HepG2 (cell line): ENCODE measurements around the gene FRMD5. TPM values are rescaled to one million over a fixed set of nuclear protein-coding genes. Genes with fewer than 3 reads are reported as not detected.

Experiments
- ATAC-seq: fragments of 200-7000 bp; cut with Tn5 transposase; 3 replicates; pipeline ENCODE4 v1.9.1; 2020; ENCODE audit warnings: mild to moderate bottlenecking, moderate library complexity
- BruUV-seq: library from RNA; stranded (reverse); fragments of 400-500 nt; replicated peaks from 2 replicates; lab custom pipeline; 2021; lab: Mats Ljungman, UMichigan
- CTCF ChIA-PET: fragments of 300-600 bp; formaldehyde crosslinking; extraction: SDS; loops from one replicate; lab custom pipeline; 2021; ENCODE audit warnings: low total read pairs, inconsistent platforms, low intra/inter-chr PET ratio; lab: Yijun Ruan, JAX
- POLR2A ChIA-PET: fragments of 350-600 bp; sonication (Branson Sonifier 250); formaldehyde crosslinking; loops from one replicate; lab custom pipeline; 2020; ENCODE audit warnings: antibody characterized with exemption, inconsistent platforms; lab: Yijun Ruan, JAX
- DNase-seq: peaks from one replicate; pipeline ENCODE4 v3.0.0-alpha.2; 2015; ENCODE audit warnings: low spot score
- FAIRE-seq: peaks from 3 replicates; lab custom pipeline; 2011; peaks lifted over from hg19 to GRCh38; lab: Jason Lieb, UNC
- H2AFZ ChIP-seq: one replicate; pipeline ENCODE4 v1.6.1; 2011; ENCODE audit warnings: low read length, inconsistent platforms
- H3K27ac ChIP-seq: fragments of 300-600 bp; 3 replicates; pipeline ENCODE4 v1.8.0; 2011; ENCODE audit warnings: mixed run types, mild to moderate bottlenecking, mixed read lengths, low read length, inconsistent platforms; ENCODE audit not compliant: insufficient read depth; ENCODE audit errors: extremely low read length
- H3K27me3 ChIP-seq, 2 experiments: fragments of 200-600 bp in 1 of 2; 2 replicates in 1 of 2; 3 replicates in 1 of 2; pipeline versions ENCODE4 v1.6.0 to v1.8.0; 2011; ENCODE audit warnings: low read length in 2 of 2, mild to moderate bottlenecking in 2 of 2, moderate library complexity in 2 of 2, inconsistent platforms in 1 of 2; ENCODE audit not compliant: insufficient read depth in 2 of 2, control insufficient read depth in 1 of 2
- H3K36me3 ChIP-seq, 2 experiments: fragments of 200-600 bp in 1 of 2; replicated peaks in 1 of 2; 2 replicates in 1 of 2; 3 replicates in 1 of 2; pipeline versions ENCODE4 v1.5.1 to v1.8.0; 2011; ENCODE audit warnings: low read length in 2 of 2, inconsistent platforms in 1 of 2; ENCODE audit not compliant: insufficient read depth in 2 of 2, control insufficient read depth in 1 of 2
- H3K4me1 ChIP-seq: 2 replicates; pipeline ENCODE4 v1.5.1; 2012; ENCODE audit warnings: low read length, inconsistent platforms; ENCODE audit not compliant: insufficient read depth
- H3K4me2 ChIP-seq: 2 replicates; pipeline ENCODE4 v1.6.0; 2011; ENCODE audit warnings: low read depth, low read length, inconsistent platforms
- H3K4me3 ChIP-seq, 3 experiments: fragments of 200-600 bp in 1 of 3; sonication (generic), shearing (Covaris generic) in 1 of 3; replicated peaks in 1 of 3; 2 replicates each; pipeline ENCODE4 v1.5.1; 2011 to 2016; ENCODE audit warnings: low read length in 3 of 3, inconsistent platforms in 2 of 3, low read depth in 2 of 3, mild to moderate bottlenecking in 2 of 3, control low read depth in 1 of 3, mixed read lengths in 1 of 3; ENCODE audit not compliant: insufficient read depth in 1 of 3
- H3K79me2 ChIP-seq: one replicate; pipeline ENCODE4 v1.6.1; 2011; ENCODE audit warnings: low read length, inconsistent platforms; ENCODE audit not compliant: insufficient read depth
- H3K9ac ChIP-seq: 2 replicates; pipeline ENCODE4 v1.6.0; 2011; ENCODE audit warnings: mild to moderate bottlenecking, low read depth, low read length, inconsistent platforms; ENCODE audit not compliant: insufficient read depth
- H3K9me3 ChIP-seq: 2 replicates; pipeline ENCODE4 v1.5.1; 2012; ENCODE audit warnings: mild to moderate bottlenecking, low read length
- H4K20me1 ChIP-seq: 2 replicates; pipeline ENCODE4 v1.6.0; 2011; ENCODE audit warnings: inconsistent platforms, mild to moderate bottlenecking, low read length, moderate library complexity; ENCODE audit not compliant: insufficient read depth
- DRAP1 ChIP-seq: IDR thresholded peaks from 2 replicates; pipeline ENCODE4 v1.6.1; 2016; ENCODE audit warnings: missing genetic modification reagents, missing compliant biosample characterization
- HBP1 ChIP-seq: IDR thresholded peaks from 2 replicates; pipeline ENCODE4 v1.6.1; 2016; ENCODE audit warnings: low read depth, control low read depth
- HMG20B ChIP-seq: conservative IDR thresholded peaks from 2 replicates; pipeline ENCODE4 v1.6.1; 2016; ENCODE audit warnings: missing genetic modification reagents, missing compliant biosample characterization
- NFIC ChIP-seq: IDR thresholded peaks from 2 replicates; pipeline ENCODE4 v1.6.1; 2012; ENCODE audit warnings: mild to moderate bottlenecking, low read length, inconsistent platforms
- NFYC ChIP-seq: IDR thresholded peaks from 2 replicates; pipeline ENCODE4 v1.6.1; 2016; ENCODE audit warnings: missing genetic modification reagents, missing compliant biosample characterization
- SCMH1 ChIP-seq: sonication (generic); formaldehyde crosslinking; IDR thresholded peaks from 2 replicates; pipeline ENCODE4 v1.9.0; 2021; ENCODE audit warnings: missing genetic modification reagents, mild to moderate bottlenecking, borderline replicate concordance
- THAP7 ChIP-seq: sonication (generic); formaldehyde crosslinking; IDR thresholded peaks from 2 replicates; pipeline ENCODE4 v1.8.1; 2023; ENCODE audit warnings: mild to moderate bottlenecking, missing genetic modification reagents
- ZC3H4 ChIP-seq: sonication (generic); formaldehyde crosslinking; IDR thresholded peaks from 2 replicates; pipeline ENCODE4 v1.4.0; 2020; ENCODE audit warnings: missing genetic modification reagents, borderline replicate concordance
- ZNF101 ChIP-seq: sonication (generic); formaldehyde crosslinking; IDR thresholded peaks from 2 replicates; pipeline ENCODE4 v1.4.0; 2020; ENCODE audit warnings: mild to moderate bottlenecking, low read depth, missing genetic modification reagents, borderline replicate concordance
- ZNF205 ChIP-seq: IDR thresholded peaks from 2 replicates; pipeline ENCODE4 v1.6.1; 2018; ENCODE audit warnings: missing biosample characterization, missing genetic modification reagents
- ZNF232 ChIP-seq: sonication (generic); formaldehyde crosslinking; IDR thresholded peaks from 2 replicates; pipeline ENCODE4 v1.4.0; 2020; ENCODE audit warnings: missing genetic modification reagents, borderline replicate concordance
- ZNF34 ChIP-seq: sonication (generic); formaldehyde crosslinking; IDR thresholded peaks from 2 replicates; pipeline ENCODE4 v1.4.0; 2020; ENCODE audit warnings: mild to moderate bottlenecking, missing genetic modification reagents, borderline replicate concordance
- ZNF562 ChIP-seq: sonication (generic); formaldehyde crosslinking; IDR thresholded peaks from 2 replicates; pipeline ENCODE4 v1.8.0; 2022; ENCODE audit warnings: missing genetic modification reagents, borderline replicate concordance
- ZNF652 ChIP-seq: IDR thresholded peaks from 2 replicates; pipeline ENCODE4 v1.6.1; 2016; ENCODE audit warnings: low read depth, borderline replicate concordance
- ZNF768 ChIP-seq: sonication (generic); formaldehyde crosslinking; IDR thresholded peaks from 2 replicates; pipeline ENCODE4 v1.4.0; 2020; ENCODE audit warnings: missing genetic modification reagents
- ZNF773 ChIP-seq: sonication (generic); formaldehyde crosslinking; IDR thresholded peaks from 2 replicates; pipeline ENCODE4 v1.4.0; 2020; ENCODE audit warnings: missing genetic modification reagents, borderline replicate concordance
- ZNF781 ChIP-seq: sonication (generic); formaldehyde crosslinking; IDR thresholded peaks from 2 replicates; pipeline ENCODE4 v1.5.1; 2020; ENCODE audit warnings: borderline replicate concordance, mild to moderate bottlenecking, missing genetic modification reagents; ENCODE audit errors: not compliant biosample characterization
- ZNF782 ChIP-seq: sonication (generic); formaldehyde crosslinking; IDR thresholded peaks from 2 replicates; pipeline ENCODE4 v1.4.0; 2020; ENCODE audit warnings: missing genetic modification reagents, mild to moderate bottlenecking, borderline replicate concordance
- ZSCAN12 ChIP-seq: sonication (generic); formaldehyde crosslinking; IDR thresholded peaks from 2 replicates; pipeline ENCODE4 v1.9.0; 2021; ENCODE audit warnings: mild to moderate bottlenecking, missing genetic modification reagents
- WGBS: methylation state at CpG from one replicate; pipeline ENCODE4 v1.1.6; 2017; ENCODE audit warnings: low lambda C conversion rate; 5-methylcytosine and 5-hydroxymethylcytosine counted together
- in situ Hi-C: cut with HindIII; loops from 2 replicates; pipeline ENCODE4 v1.10.0; 2017; ENCODE audit warnings: low pct_unique_long_range_greater_than_20kb; ENCODE audit not compliant: extremely low pct_ligation_motif_present
- intact Hi-C: fragments of 100-400 bp; cut with micrococcal nuclease; formaldehyde crosslinking; loops from one replicate; pipeline ENCODE4 v1.10.0; 2022; ENCODE audit not compliant: unreplicated experiment
- polyA plus RNA-seq, 8 experiments: library from polyadenylated mRNA; depleted of rRNA in 3 of 8; stranded (reverse) in 7 of 8; unstranded in 1 of 8; fragments of >200 nt; fragmentation: Illumina TruSeq in 4 of 8; extraction: Trizol in 4 of 8; gene quantifications; 2 replicates each; pipeline versions ENCODE4 v1.2.1 to v1.2.3, GENCODE V29; 2011 to 2016; ENCODE audit warnings: low read depth in 4 of 8, missing spikeins in 1 of 8, mixed read lengths in 1 of 8; ENCODE audit not compliant: insufficient read depth in 1 of 8
- total RNA-seq, 5 experiments: library from RNA; depleted of rRNA; stranded (reverse); fragments of >200 nt; fragmentation: Illumina TruSeq; extraction: Trizol; gene quantifications; 2 replicates each; pipeline ENCODE4 v1.2.3, GENCODE V29; 2016; ENCODE audit warnings: low read depth in 1 of 5

FRMD5 gene
- total and polyA plus RNA-seq, 2 of the 13 experiments (the other 11 are each of a cell fraction or from before 2014, with no cell fraction given): 0.93 to 1.5 TPM

DNA sequence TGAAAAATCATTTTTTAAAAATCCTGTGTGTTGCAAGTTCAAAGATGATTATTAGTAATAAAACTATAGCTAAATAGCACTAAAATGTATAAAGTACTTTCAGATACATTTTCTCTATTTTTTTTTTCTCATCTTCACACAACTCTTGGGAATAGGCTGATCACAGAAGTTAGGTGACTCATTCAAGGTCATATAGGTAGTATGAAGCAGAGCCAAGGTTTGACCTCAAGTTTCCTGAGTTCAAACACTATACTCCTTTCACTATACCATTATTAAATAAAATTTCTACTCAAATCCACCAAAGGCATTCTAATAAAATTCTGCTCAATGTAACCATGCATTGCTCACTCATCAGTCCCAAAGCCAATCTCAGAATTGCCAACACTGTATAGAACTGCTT lies 21.3 kb downstream of the FRMD5 start:
- no peak for ATAC-seq
- no peak overlapping the region for H3K9ac ChIP-seq
- in situ Hi-C loops (no loop called here), intact Hi-C loops (no loop called here)
- no peaks in the 10 kb centered on the region for H3K79me2 ChIP-seq
- no peaks in the 10 kb centered on the region for H4K20me1 ChIP-seq
- no peak for DNase-seq
- no peak overlapping the region for H3K4me3 ChIP-seq
- H3K27ac ChIP-seq: no peak overlapping the region
- H3K4me1 ChIP-seq: no peaks in the 10 kb centered on the region
- POLR2A ChIA-PET: no interaction called here
- no peak for TF ChIP-seq ZNF768 (CRISPR knock-in tag)
- TF ChIP-seq ZSCAN12 (CRISPR knock-in tag): no peak
- no peak for TF ChIP-seq NFIC
- TF ChIP-seq ZNF205 (CRISPR knock-in tag): no peak
- TF ChIP-seq SCMH1: no peak
- TF ChIP-seq HBP1 (CRISPR knock-in tag): no peak
- TF ChIP-seq ZNF562: no peak
- TF ChIP-seq NFYC (CRISPR knock-in tag): no peak
- no peaks in the 10 kb centered on the region for H3K9me3 ChIP-seq
- H3K27me3 ChIP-seq: 0 out of 5 replicates have a peak, but pooled peaks cover 0 to under 1% of the 10 kb centered on the region in 2 experiments
- FAIRE-seq: no peak
- no peak overlapping the region for H3K4me2 ChIP-seq
- CTCF ChIA-PET: no interaction called here
- BruUV-seq: no TSS peak
- H3K36me3 ChIP-seq: no peaks in the 10 kb centered on the region
- no peak overlapping the region for H2AFZ ChIP-seq

GRCh38 chr15:44163370-44163769 lies 31.7 kb downstream of the FRMD5 start:
- Histone ChIP-seq H4K20me1 (no peaks in the 10 kb centered on the region), H3K4me3 (no peak overlapping the region), H3K79me2 (no peaks in the 10 kb centered on the region), H3K9me3 (no peaks in the 10 kb centered on the region), H3K4me1 (no peaks in the 10 kb centered on the region), H3K4me2 (no peak overlapping the region), H2AFZ (no peak overlapping the region), H3K9ac (no peak overlapping the region), H3K36me3 (no peaks in the 10 kb centered on the region), H3K27ac (no peak overlapping the region), H3K27me3 (no peaks in the 10 kb centered on the region)
- BruUV-seq: no TSS peak
- DNase-seq: no peak
- in situ Hi-C loops: no loop called here
- WGBS: 19% methylated on average over 5 of the region's 5 CpGs
- ChIA-PET CTCF (no interaction called here), POLR2A (no interaction called here)
- FAIRE-seq: no peak
- no peak for ATAC-seq
- intact Hi-C loops: no loop called here
- TF ChIP-seq ZNF773 (CRISPR knock-in tag): no peak
- no peak for TF ChIP-seq ZC3H4 (CRISPR knock-in tag)
- no peak for TF ChIP-seq ZNF768 (CRISPR knock-in tag)
- no peak for TF ChIP-seq ZNF781
- TF ChIP-seq ZNF34 (CRISPR knock-in tag): no peak
- no peak for TF ChIP-seq HMG20B (CRISPR knock-in tag)
- TF ChIP-seq ZNF652 (CRISPR knock-in tag): no peak
- no peak for TF ChIP-seq DRAP1 (CRISPR knock-in tag)
- no peak for TF ChIP-seq ZNF782 (CRISPR knock-in tag)
- no peak for TF ChIP-seq THAP7 (CRISPR knock-in tag)
- no peak for TF ChIP-seq ZNF232 (CRISPR knock-in tag)
- TF ChIP-seq ZNF101 (CRISPR knock-in tag): no peak
